GM12878 (cell line): Measurements from ENCODE around the gene BUB1B. TPM values are rescaled to one million over a fixed set of nuclear protein-coding genes. Genes with fewer than 3 reads are reported as not detected.

Source experiments
- ATAC-seq: fragments of 200-7000 bp; cut with Tn5 transposase; 3 replicates; pipeline ENCODE4 v1.9.1; 2020; ENCODE audit warnings: mild to moderate bottlenecking, moderate library complexity
- BruUV-seq: library from RNA; stranded (reverse); fragments of 400-500 nt; replicated peaks from 2 replicates; lab custom pipeline; 2021; lab: Mats Ljungman, UMichigan
- CTCF ChIA-PET: fragments of 300-600 bp; sonication (Branson Sonifier 250); formaldehyde crosslinking; extraction: SDS; loops from one replicate; lab custom pipeline; 2021; ENCODE audit warnings: inconsistent platforms; lab: Yijun Ruan, JAX
- POLR2A ChIA-PET: fragments of 350-600 bp; formaldehyde crosslinking; extraction: SDS; loops from one replicate; lab custom pipeline; 2021; ENCODE audit warnings: inconsistent platforms; lab: Charles Lee
- RAD21 ChIA-PET: fragments of 300-600 bp; sonication (Branson Sonifier 250); formaldehyde crosslinking; loops from one replicate; lab custom pipeline; 2023; ENCODE audit warnings: antibody characterized with exemption; ENCODE audit not compliant: unreplicated experiment; lab: Charles Lee
- SMC1A ChIA-PET: fragments of 300-600 bp; sonication (Branson Sonifier 250); formaldehyde crosslinking; loops from one replicate; lab custom pipeline; 2023; ENCODE audit not compliant: unreplicated experiment, uncharacterized antibody; lab: Charles Lee
- DNase-seq: peaks from one replicate; pipeline ENCODE4 v3.0.0-alpha.2; 2011; ENCODE audit warnings: low read depth, low spot score
- FAIRE-seq: peaks from 3 replicates; lab custom pipeline; 2011; peaks lifted over from hg19 to GRCh38; lab: Jason Lieb, UNC
- H2AFZ ChIP-seq: 2 replicates; pipeline ENCODE4 v1.6.0; 2011; ENCODE audit warnings: low read depth, low read length, control low read depth; ENCODE audit not compliant: control insufficient read depth
- H3K27ac ChIP-seq: 2 replicates; pipeline ENCODE4 v1.5.1; 2011; ENCODE audit warnings: control low read depth; ENCODE audit not compliant: control insufficient read depth, insufficient read depth
- H3K27me3 ChIP-seq, 2 experiments: replicated peaks in 1 of 2; 2 replicates each; pipeline versions ENCODE4 v1.6.0 to v1.6.1; 2011; ENCODE audit warnings: low read length in 1 of 2; ENCODE audit not compliant: control insufficient read depth in 2 of 2, insufficient read depth in 2 of 2
- H3K36me3 ChIP-seq, 2 experiments: 2 replicates each; pipeline ENCODE4 v1.5.1; 2011; ENCODE audit warnings: low read length in 1 of 2; ENCODE audit not compliant: control insufficient read depth in 2 of 2, insufficient read depth in 2 of 2
- H3K4me1 ChIP-seq: 2 replicates; pipeline ENCODE4 v1.6.1; 2011; ENCODE audit warnings: mild to moderate bottlenecking, low read length, moderate library complexity, mixed read lengths; ENCODE audit not compliant: control insufficient read depth, insufficient read depth
- H3K4me2 ChIP-seq: 2 replicates; pipeline ENCODE4 v1.6.0; 2011; ENCODE audit warnings: control low read depth; ENCODE audit not compliant: control insufficient read depth, insufficient read depth
- H3K4me3 ChIP-seq: fragments of 200-600 bp; sonication (generic); 2 replicates; pipeline ENCODE4 v1.5.1; 2016
- H3K79me2 ChIP-seq: 2 replicates; pipeline ENCODE4 v1.6.0; 2011; ENCODE audit warnings: low read length; ENCODE audit not compliant: control insufficient read depth, insufficient read depth
- H3K9ac ChIP-seq: 2 replicates; pipeline ENCODE4 v1.8.0; 2011; ENCODE audit warnings: low read length, control low read depth, mixed read lengths; ENCODE audit not compliant: control insufficient read depth, insufficient read depth
- H3K9me3 ChIP-seq: replicated peaks from 3 replicates; pipeline ENCODE4 v1.5.1; 2011; ENCODE audit warnings: mild to moderate bottlenecking, low read length; ENCODE audit not compliant: control insufficient read depth, insufficient read depth
- H4K20me1 ChIP-seq: 2 replicates; pipeline ENCODE4 v1.6.0; 2011; ENCODE audit not compliant: control insufficient read depth, insufficient read depth
- ATF3 ChIP-seq: IDR thresholded peaks from 2 replicates; pipeline ENCODE4 v1.6.1; 2011; ENCODE audit warnings: low read depth, mild to moderate bottlenecking, low read length, moderate library complexity, borderline replicate concordance; ENCODE audit errors: extremely low read depth
- CBX5 ChIP-seq: sonication (generic); IDR thresholded peaks from 2 replicates; pipeline ENCODE4 v1.6.1; 2016; ENCODE audit warnings: low read depth, moderate library complexity, mild to moderate bottlenecking, inconsistent platforms
- ETV6 ChIP-seq, 2 experiments: fragments of 450-650 bp in 1 of 2; IDR thresholded peaks in 1 of 2; conservative IDR thresholded peaks in 1 of 2; 2 replicates each; pipeline ENCODE4 v1.6.1; 2014; ENCODE audit warnings: antibody characterized with exemption in 1 of 2, borderline replicate concordance in 1 of 2, low read depth in 1 of 2, mild to moderate bottlenecking in 1 of 2, moderate library complexity in 1 of 2
- FOXM1 ChIP-seq: IDR thresholded peaks from 2 replicates; pipeline ENCODE4 v1.6.1; 2012; ENCODE audit warnings: low read depth, mild to moderate bottlenecking, inconsistent platforms, low read length, moderate library complexity
- GABPA ChIP-seq: IDR thresholded peaks from 2 replicates; pipeline ENCODE4 v1.6.1; 2014; ENCODE audit warnings: antibody characterized with exemption, low read depth, mild to moderate bottlenecking, inconsistent platforms
- JUND ChIP-seq: IDR thresholded peaks from 2 replicates; pipeline ENCODE4 v1.6.1; 2012; ENCODE audit warnings: low read depth, mild to moderate bottlenecking, low read length, improper control_type of control experiment, moderate library complexity
- KAT2A ChIP-seq: conservative IDR thresholded peaks from 2 replicates; pipeline ENCODE4 v1.6.1; 2011; ENCODE audit warnings: low read depth, low read length; ENCODE audit not compliant: control insufficient read depth
- POLR2A ChIP-seq: IDR thresholded peaks from 2 replicates; pipeline ENCODE4 v1.6.1; 2011; ENCODE audit warnings: low read depth, mild to moderate bottlenecking, low read length
- POLR2AphosphoS2 ChIP-seq: IDR thresholded peaks from 2 replicates; pipeline ENCODE4 v1.6.1; 2011; ENCODE audit warnings: low read depth, mild to moderate bottlenecking, low read length, improper control_type of control experiment, moderate library complexity
- POLR2AphosphoS5 ChIP-seq: IDR thresholded peaks from 2 replicates; pipeline ENCODE4 v1.6.1; 2011; ENCODE audit warnings: mild to moderate bottlenecking, low read length, inconsistent platforms
- RELB ChIP-seq: fragments of 450-650 bp; IDR thresholded peaks from 2 replicates; pipeline ENCODE4 v1.6.1; 2017; ENCODE audit warnings: low read depth, mild to moderate bottlenecking, moderate library complexity
- SKIL ChIP-seq: fragments of 450-650 bp; IDR thresholded peaks from 2 replicates; pipeline ENCODE4 v1.6.1; 2017; ENCODE audit warnings: mild to moderate bottlenecking, low read depth, inconsistent platforms; ENCODE audit not compliant: poor library complexity, severe bottlenecking
- SMAD5 ChIP-seq: IDR thresholded peaks from 2 replicates; pipeline ENCODE4 v1.6.1; 2016; ENCODE audit warnings: antibody characterized with exemption, low read depth
- ZNF592 ChIP-seq: fragments of 450-650 bp; IDR thresholded peaks from 2 replicates; pipeline ENCODE4 v1.6.1; 2017; ENCODE audit warnings: mild to moderate bottlenecking, moderate library complexity
- ZSCAN29 ChIP-seq: fragments of 450-650 bp; IDR thresholded peaks from 2 replicates; pipeline ENCODE4 v1.6.1; 2017; ENCODE audit warnings: mild to moderate bottlenecking, moderate library complexity
- WGBS: methylation state at CpG from one replicate; pipeline ENCODE4 v1.1.6; 2016; ENCODE audit warnings: low lambda C conversion rate; ENCODE audit not compliant: insufficient replicate concordance, insufficient coverage; ENCODE audit errors: missing lambda C conversion rate; 5-methylcytosine and 5-hydroxymethylcytosine counted together
- in situ Hi-C: fragments of 300-500 bp; cut with MboI; formaldehyde crosslinking; loops from 9 replicates; pipeline ENCODE4 v1.14.3; 2018; ENCODE audit warnings: mixed read lengths
- intact Hi-C: fragments of 100-400 bp; cut with micrococcal nuclease; formaldehyde crosslinking; loops from one replicate; pipeline ENCODE4 v1.14.2; 2022; ENCODE audit not compliant: unreplicated experiment
- polyA plus RNA-seq, 11 experiments: library from polyadenylated mRNA; depleted of rRNA in 4 of 11; unstranded in 6 of 11; stranded (reverse) in 5 of 11; fragments of >200 nt; fragmentation: Nextera tagmentation in 4 of 11; fragmentation: Illumina TruSeq in 1 of 11; extraction: Ambion mirVana in 4 of 11; extraction: Trizol in 1 of 11; gene quantifications; 1 replicate in 1 of 11; 2 replicates in 10 of 11; pipeline versions ENCODE4 v1.2.1 to v1.2.3, GENCODE V29; 2011 to 2016; ENCODE audit warnings: inconsistent platforms in 2 of 11, missing spikeins in 2 of 11, low read depth in 1 of 11
- total RNA-seq, 4 experiments: library from RNA; depleted of rRNA in 3 of 4; stranded (reverse); fragments of >200 nt in 3 of 4; fragmentation: Illumina TruSeq in 1 of 4; extraction: Trizol in 1 of 4; gene quantifications; 2 replicates each; pipeline versions ENCODE4 v1.2.1 to v1.2.3, GENCODE V29; 2013 to 2021

The BUB1B gene
- total and polyA plus RNA-seq, 10 of the 15 experiments (the other 5 are each of a cell fraction or from before 2014, with no cell fraction given): 29.1 to 98.6 (median 77.3) TPM

- TF ChIP-seq RELB: no peak
- no peak for TF ChIP-seq GABPA
- no peak for TF ChIP-seq POLR2AphosphoS5
- no peak for TF ChIP-seq JUND
- no peak for TF ChIP-seq FOXM1
- TF ChIP-seq POLR2A: no peak
- TF ChIP-seq ZSCAN29: no peak
- no peak for TF ChIP-seq POLR2AphosphoS2
- no peak for TF ChIP-seq SKIL
- no peak for TF ChIP-seq KAT2A
- TF ChIP-seq ATF3: no peak
- no peak for TF ChIP-seq CBX5
- TF ChIP-seq ZNF592: no peak
- TF ChIP-seq SMAD5: no peak
- no peak for TF ChIP-seq ETV6 (conservative IDR thresholded peaks at IDR 0.05 in 1 of 2, IDR thresholded peaks at IDR 0.05 in 1 of 2; ENCODE audit: borderline replicate concordance in 1 of 2, low read depth in 1 of 2)
- no TSS peak for BruUV-seq
- H3K4me3 ChIP-seq: peak overlapping the region; percentile 58; the same call in 1 of the 2 replicates
Observed at GRCh38 chr15:40253167-40253790, 92.4 kb downstream of the BUB1B start.

More at GRCh38 chr15:40253167-40253790, 92.4 kb downstream of the BUB1B start:
- no peak for DNase-seq
- Histone ChIP-seq H3K36me3 (no peaks in the 10 kb centered on the region), H3K4me2 (peak overlapping the region; percentile 77), H2AFZ (peak overlapping the region; percentile 47), H3K9ac (no peak overlapping the region), H3K4me1 (peaks cover 3% of the 10 kb centered on the region; the same call in 1 of the 2 replicates), H3K9me3 (no peaks in the 10 kb centered on the region), H3K79me2 (no peaks in the 10 kb centered on the region), H3K27me3 (peaks cover 0 to 9% of the 10 kb centered on the region in 2 experiments; a peak in 3 of 4 replicates), H4K20me1 (no peaks in the 10 kb centered on the region), H3K27ac (no peak overlapping the region)
- ChIA-PET CTCF (interaction anchor here (2.5 kb wide), 1 partner anchor 20 kb away, joined by 15 read pairs; no protein-coding TSS in a partner anchor), SMC1A (no interaction called here), POLR2A (no interaction called here), RAD21 (no interaction called here)
- peak; percentile 45 for ATAC-seq
- intact Hi-C loops (no loop called here), in situ Hi-C loops (no loop called here)
- 45% methylated on average over 28 of the region's 28 CpGs for WGBS
- no peak for FAIRE-seq
